Activated gamma-delta T cell treated with anti-CD3 and anti-CD28 coated beads, Interleukin-2, amount 50 U/mL, for 16 hours (primary cell): ENCODE measurements around the gene HS2ST1.

ENCODE experiments used
- DNase-seq: peaks from one replicate; pipeline ENCODE4 v3.0.0-alpha.2; 2020; ENCODE audit warnings: low read depth

HS2ST1 gene

GRCh38 chr1:87140831-87141540 is 226.6 kb downstream of the HS2ST1 start:
- no peak for DNase-seq

- no peak for DNase-seq
Measured at GRCh38 chr1:87141556-87141955, 227.1 kb downstream of the HS2ST1 start.

GRCh38 chr1:87143413-87144135 is 229.1 kb downstream of the HS2ST1 start:
- no peak for DNase-seq

- DNase-seq: no peak
Measured at GRCh38 chr1:87144316-87144895, 230.0 kb downstream of the HS2ST1 start.

- no peak for DNase-seq
Measured at GRCh38 chr1:87144981-87145380, 230.5 kb downstream of the HS2ST1 start.

GRCh38 chr1:87146538-87146937 is 232.1 kb downstream of the HS2ST1 start:
- DNase-seq: no peak

- no peak for DNase-seq
Measured at GRCh38 chr1:87146986-87147385, 232.6 kb downstream of the HS2ST1 start.

- no peak for DNase-seq
Measured at GRCh38 chr1:87147851-87148250, 233.4 kb downstream of the HS2ST1 start.

GRCh38 chr1:87148661-87149060 is 234.2 kb downstream of the HS2ST1 start:
- DNase-seq: no peak

- no peak for DNase-seq
Measured at GRCh38 chr1:87149241-87150041, 235.0 kb downstream of the HS2ST1 start.

- no peak for DNase-seq
Measured at GRCh38 chr1:87150143-87150542, 235.7 kb downstream of the HS2ST1 start.

GRCh38 chr1:87151500-87152421 is 237.3 kb downstream of the HS2ST1 start:
- no peak for DNase-seq

GRCh38 chr1:87154384-87154783 is 239.9 kb downstream of the HS2ST1 start:
- DNase-seq: no peak

- no peak for DNase-seq
Measured at GRCh38 chr1:87155170-87155569, 240.7 kb downstream of the HS2ST1 start.

GRCh38 chr1:87155648-87156047 is 241.2 kb downstream of the HS2ST1 start:
- no peak for DNase-seq

- DNase-seq: no peak
Measured at GRCh38 chr1:87156124-87156523, 241.7 kb downstream of the HS2ST1 start.

- DNase-seq: no peak
Measured at GRCh38 chr1:87159378-87159915, 245.0 kb downstream of the HS2ST1 start.
